ENCODE measurements around the gene KRT13. TPM values are rescaled to one million over a fixed set of nuclear protein-coding genes. Genes with fewer than 3 reads are reported as not detected.
A peak's percentile ranks its signal among the peaks of the same experiment; 100 is the strongest.

KRT13 gene
- total and polyA plus RNA-seq, 2 of the 4 experiments (the other 2 are of a cell fraction): 0.18 to 0.56 TPM

- Histone ChIP-seq H3K79me1 (ENCODE audit: low read depth in 1 of 2, low read length in 2 of 2) (no peaks in the 10 kb centered on the region), H2AK5ac (ENCODE audit: low read depth, low read length) (no peak overlapping the region), H4K8ac (ENCODE audit: low read depth in 2 of 2, low read length in 2 of 2) (no peak overlapping the region), H4K91ac (ENCODE audit: insufficient read depth, low read depth, low read length) (no peak overlapping the region), H3K4me1 (ENCODE audit: control insufficient read depth, insufficient read depth, low read length) (peaks cover 6% of the 10 kb centered on the region), H2BK20ac (ENCODE audit: low read depth, low read length) (0 out of 2 replicates have a peak overlapping the region, but pooled peaks have one; percentile 3), H3K4me2 (ENCODE audit: low read depth, low read length) (no peak overlapping the region), H2AK9ac (replicated peaks; ENCODE audit: low read depth, low read length, poor library complexity) (no peak overlapping the region), H3K27ac (ENCODE audit: insufficient read depth, low read length) (no peak overlapping the region), H3K4me3 (ENCODE audit: insufficient read depth, low read depth, low read length) (no peak overlapping the region), H3K36me3 (ENCODE audit: control insufficient read depth, insufficient read depth, low read length) (no peaks in the 10 kb centered on the region), H2AFZ (replicated peaks; ENCODE audit: low read length, poor library complexity) (no peak overlapping the region), H3K9me3 (ENCODE audit: control insufficient read depth, insufficient read depth, low read length) (peaks cover 14% of the 10 kb centered on the region), H3K9me1 (ENCODE audit: insufficient read depth, low read length) (peaks cover 5% of the 10 kb centered on the region), H3K14ac (replicated peaks; ENCODE audit: low read depth, low read length) (no peak overlapping the region), H3K9ac (ENCODE audit: low read depth, low read length) (no peak overlapping the region), H3K23ac (ENCODE audit: low read depth, low read length) (no peak overlapping the region), H4K5ac (ENCODE audit: low read depth, low read length) (no peak overlapping the region), H2BK15ac (ENCODE audit: low read depth, low read length) (no peak overlapping the region), H2BK5ac (ENCODE audit: low read depth, low read length, poor library complexity, severe bottlenecking) (no peak overlapping the region), H3K18ac (ENCODE audit: low read depth, low read length) (no peak overlapping the region), H4K20me1 (ENCODE audit: insufficient read depth, low read length) (no peaks in the 10 kb centered on the region), H3K27me3 (ENCODE audit: control insufficient read depth, insufficient read depth, low read length) (peaks cover 5% of the 10 kb centered on the region), H3K56ac (ENCODE audit: extremely low read depth, insufficient read depth, low read length) (no peak overlapping the region), H2BK120ac (ENCODE audit: low read depth, low read length) (no peak overlapping the region), H3K4ac (ENCODE audit: low read depth, low read length) (no peak overlapping the region)
- intact Hi-C loops (cut with micrococcal nuclease): no loop called here
- in situ Hi-C loops (cut with MboI; ENCODE audit: low sequenced_read_pairs): no loop called here
- ChIA-PET CTCF (no interaction called here), POLR2A (ENCODE audit: unreplicated experiment) (no interaction called here)
- TF ChIP-seq RAD21 (IDR thresholded peaks at IDR 0.05; ENCODE audit: low read length) (no peak), CHD1 (IDR thresholded peaks at IDR 0.05; ENCODE audit: low read depth, low read length) (no peak), MAZ (IDR thresholded peaks at IDR 0.05; ENCODE audit: borderline replicate concordance, low read depth, low read length) (no peak), CEBPB (IDR thresholded peaks at IDR 0.05; ENCODE audit: low read depth, low read length) (no peak), USF2 (IDR thresholded peaks at IDR 0.05; ENCODE audit: low read depth, low read length) (no peak), SMC3 (IDR thresholded peaks at IDR 0.05; ENCODE audit: low read depth, low read length) (no peak), RCOR1 (IDR thresholded peaks at IDR 0.05; ENCODE audit: insufficient replicate concordance, low read length) (no peak), POLR2A (IDR thresholded peaks at IDR 0.05; ENCODE audit: low read depth, low read length) (no peak), MAFK (IDR thresholded peaks at IDR 0.05; ENCODE audit: low read depth, low read length) (no peak), BHLHE40 (IDR thresholded peaks at IDR 0.05; ENCODE audit: low read depth, low read length) (no peak), ELK1 (IDR thresholded peaks at IDR 0.05; ENCODE audit: borderline replicate concordance, low read depth, low read length) (no peak), CTCF (conservative IDR thresholded peaks at IDR 0.05; ENCODE audit: low read depth, low read length) (no peak), NFE2L2 (IDR thresholded peaks at IDR 0.05; ENCODE audit: low read depth, low read length) (no peak), FOS (IDR thresholded peaks at IDR 0.05; ENCODE audit: low read depth, low read length) (no peak), RFX5 (IDR thresholded peaks at IDR 0.05; ENCODE audit: low read depth, low read length) (no peak), MXI1 (IDR thresholded peaks at IDR 0.05; ENCODE audit: borderline replicate concordance, low read depth, low read length) (no peak)
- no peak for DNase-seq
- no TSS peak for BruUV-seq (replicated peaks)
- dilution Hi-C loops (cut with HindIII; ENCODE audit: low sequenced_read_pairs, unreplicated experiment): no loop called here
- ATAC-seq (ENCODE audit: low read depth): no peak
- no CpG with 5 or more reads among the region's 4 CpGs for WGBS, 2 experiments (ENCODE audit: extremely low coverage in 2 of 2, insufficient read length in 1 of 2)
Measured at GRCh38 chr17:41452281-41452680, 53.1 kb downstream of the KRT13 start.

All from IMR-90 (cell line).